ENCODE data around the gene SFI1.
A peak's percentile ranks its signal among the peaks of the same experiment; 100 is the strongest.
"Not testable (repeated sequence)": the region's sequence is repeated elsewhere in the genome, so short reads cannot be mapped to it uniquely, and the experiment has no call there.

The SFI1 gene

GRCh38 chr22:31496007-31496734 is at the start of gene SFI1:
SFI1 (plus strand) TSS chr22:31496536; CDS start chr22:31508285, 11,749 bp downstream.
- peak; percentile 91 to 95 (median 92) for DNase-seq (ENCODE audit: low read depth in 3 of 3)

- no peak for DNase-seq (ENCODE audit: low read depth in 3 of 3)
Observed at GRCh38 chr22:31446767-31447166, 49.6 kb upstream of the SFI1 start.

- no peak for DNase-seq (ENCODE audit: low read depth in 3 of 3)
Observed at GRCh38 chr22:31447337-31447736, 49.0 kb upstream of the SFI1 start.

- no peak for DNase-seq (ENCODE audit: low read depth in 3 of 3)
Observed at GRCh38 chr22:31448382-31448781, 48.0 kb upstream of the SFI1 start.

- DNase-seq (ENCODE audit: low read depth in 3 of 3) = no peak
Observed at GRCh38 chr22:31449506-31449905, 46.8 kb upstream of the SFI1 start.

- no peak for DNase-seq (ENCODE audit: low read depth in 3 of 3)
Observed at GRCh38 chr22:31451709-31452571, 44.4 kb upstream of the SFI1 start.

GRCh38 chr22:31461699-31462098 is 34.6 kb upstream of the SFI1 start:
- no peak for DNase-seq (ENCODE audit: low read depth in 3 of 3)

GRCh38 chr22:31465307-31465706 is 31.0 kb upstream of the SFI1 start:
- no peak for DNase-seq (ENCODE audit: low read depth in 3 of 3)

- DNase-seq (ENCODE audit: low read depth in 3 of 3) = no peak
Observed at GRCh38 chr22:31474743-31475142, 21.6 kb upstream of the SFI1 start.

- no peak for DNase-seq (ENCODE audit: low read depth in 3 of 3)
Observed at GRCh38 chr22:31475800-31476199, 20.5 kb upstream of the SFI1 start.

- no peak for DNase-seq (ENCODE audit: low read depth in 3 of 3)
Observed at GRCh38 chr22:31477329-31477728, 19.0 kb upstream of the SFI1 start.

- no peak for DNase-seq (ENCODE audit: low read depth in 3 of 3)
Observed at GRCh38 chr22:31481129-31481528, 15.2 kb upstream of the SFI1 start.

GRCh38 chr22:31482470-31482869 is 13.9 kb upstream of the SFI1 start:
- DNase-seq (ENCODE audit: low read depth in 3 of 3) = not testable (repeated sequence)

GRCh38 chr22:31486369-31486768 is 10.0 kb upstream of the SFI1 start:
- DNase-seq (ENCODE audit: low read depth in 3 of 3) = not testable (repeated sequence)

- DNase-seq (ENCODE audit: low read depth in 3 of 3) = no peak
Observed at GRCh38 chr22:31486951-31487350, 9.4 kb upstream of the SFI1 start.

- DNase-seq (ENCODE audit: low read depth in 3 of 3) = no peak
Observed at GRCh38 chr22:31488346-31488883, 7.9 kb upstream of the SFI1 start.

- peak in 1 of 3 experiments; percentile 32 for DNase-seq (ENCODE audit: low read depth in 3 of 3)
Observed at GRCh38 chr22:31488988-31489617, 7.2 kb upstream of the SFI1 start.

- DNase-seq (ENCODE audit: low read depth in 3 of 3) = peak; percentile 71 to 84 (median 81)
Observed at GRCh38 chr22:31489632-31490495, 6.5 kb upstream of the SFI1 start, which contains the start of gene EIF4ENIF1. EIF4ENIF1 (minus strand) TSS chr22:31489842; CDS start chr22:31488718, 1,124 bp downstream.

GRCh38 chr22:31490496-31490925 is 5.8 kb upstream of the SFI1 start:
- peak; percentile 31 to 55 (median 37) for DNase-seq (ENCODE audit: low read depth in 3 of 3)

- no peak for DNase-seq (ENCODE audit: low read depth in 3 of 3)
Observed at GRCh38 chr22:31491218-31491962, 4.9 kb upstream of the SFI1 start.

Measured in stimulated activated CD4-positive, alpha-beta T cell treated with anti-CD3 and anti-CD28 coated beads, TNF-alpha, amount 100 ng/mL, for 24 hours (primary cell).